Tibial artery (tissue), 4 donors: ENCODE results near the gene FAM120B.

Experiments
- DNase-seq, 2 donors: peaks; one replicate each; pipeline ENCODE4 v3.0.0-alpha.2; 2019
- H3K27ac ChIP-seq, 2 donors: fragments of 200-600 bp; sonication (generic) in 1 of 2; 1 replicate in 1 of 2; 2 replicates in 1 of 2; pipeline ENCODE4 v1.5.1; 2018 to 2019; ENCODE audit warnings: mild to moderate bottlenecking in 1 of 2
- H3K27me3 ChIP-seq, 2 donors: fragments of 200-600 bp; sonication (generic) in 1 of 2; one replicate each; pipeline versions ENCODE4 v1.5.1 to v1.6.0; 2016 to 2019
- H3K36me3 ChIP-seq, 3 donors: fragments of 200-600 bp; sonication (generic) in 2 of 3; one replicate each; pipeline ENCODE4 v1.5.1; 2016 to 2019; ENCODE audit warnings: mild to moderate bottlenecking in 2 of 3
- H3K4me1 ChIP-seq, 4 donors: fragments of 200-600 bp; sonication (generic) in 2 of 4; 1 replicate in 3 of 4; 2 replicates in 1 of 4; pipeline ENCODE4 v1.5.1; 2016 to 2019
- H3K4me3 ChIP-seq, 2 donors: fragments of 200-600 bp; sonication (generic) in 1 of 2; 1 replicate in 1 of 2; 2 replicates in 1 of 2; pipeline ENCODE4 v1.5.1; 2018 to 2019; ENCODE audit warnings: mild to moderate bottlenecking in 2 of 2
- H3K9me3 ChIP-seq, 3 donors: fragments of 200-600 bp; sonication (generic) in 1 of 3; one replicate each; pipeline ENCODE4 v1.5.1; 2016 to 2019
- intact Hi-C: fragments of 100-400 bp; cut with DNase I; formaldehyde crosslinking; loops from one replicate; pipeline ENCODE4 v1.15.0; 2023; ENCODE audit warnings: low total_unique reads
- TF ChIP-seq, protein P1 (sequence below), 2 experiments: fragments of 200-600 bp in 1 of 2; fragments of 450-650 bp in 1 of 2; IDR thresholded peaks; one replicate each; pipeline ENCODE4 v1.5.1; 2017 to 2019; ENCODE audit warnings: antibody characterized with exemption in 2 of 2, mild to moderate bottlenecking in 1 of 2, moderate library complexity in 1 of 2

The FAM120B gene

GRCh38 chr6:170444056-170444591 lies 137.6 kb downstream of the FAM120B start:
- TF ChIP-seq, protein P1, sequence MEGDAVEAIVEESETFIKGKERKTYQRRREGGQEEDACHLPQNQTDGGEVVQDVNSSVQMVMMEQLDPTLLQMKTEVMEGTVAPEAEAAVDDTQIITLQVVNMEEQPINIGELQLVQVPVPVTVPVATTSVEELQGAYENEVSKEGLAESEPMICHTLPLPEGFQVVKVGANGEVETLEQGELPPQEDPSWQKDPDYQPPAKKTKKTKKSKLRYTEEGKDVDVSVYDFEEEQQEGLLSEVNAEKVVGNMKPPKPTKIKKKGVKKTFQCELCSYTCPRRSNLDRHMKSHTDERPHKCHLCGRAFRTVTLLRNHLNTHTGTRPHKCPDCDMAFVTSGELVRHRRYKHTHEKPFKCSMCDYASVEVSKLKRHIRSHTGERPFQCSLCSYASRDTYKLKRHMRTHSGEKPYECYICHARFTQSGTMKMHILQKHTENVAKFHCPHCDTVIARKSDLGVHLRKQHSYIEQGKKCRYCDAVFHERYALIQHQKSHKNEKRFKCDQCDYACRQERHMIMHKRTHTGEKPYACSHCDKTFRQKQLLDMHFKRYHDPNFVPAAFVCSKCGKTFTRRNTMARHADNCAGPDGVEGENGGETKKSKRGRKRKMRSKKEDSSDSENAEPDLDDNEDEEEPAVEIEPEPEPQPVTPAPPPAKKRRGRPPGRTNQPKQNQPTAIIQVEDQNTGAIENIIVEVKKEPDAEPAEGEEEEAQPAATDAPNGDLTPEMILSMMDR (IDR thresholded peaks at IDR 0.05) = no peak
- Histone ChIP-seq H3K4me3 (no peak overlapping the region), H3K27me3 (no peaks in the 10 kb centered on the region), H3K4me1 (no peaks in the 10 kb centered on the region), H3K9me3 (no peaks in the 10 kb centered on the region), H3K36me3 (no peaks in the 10 kb centered on the region), H3K27ac (no peak overlapping the region)
- DNase-seq = no peak
- intact Hi-C loops = no loop called here

DNA sequence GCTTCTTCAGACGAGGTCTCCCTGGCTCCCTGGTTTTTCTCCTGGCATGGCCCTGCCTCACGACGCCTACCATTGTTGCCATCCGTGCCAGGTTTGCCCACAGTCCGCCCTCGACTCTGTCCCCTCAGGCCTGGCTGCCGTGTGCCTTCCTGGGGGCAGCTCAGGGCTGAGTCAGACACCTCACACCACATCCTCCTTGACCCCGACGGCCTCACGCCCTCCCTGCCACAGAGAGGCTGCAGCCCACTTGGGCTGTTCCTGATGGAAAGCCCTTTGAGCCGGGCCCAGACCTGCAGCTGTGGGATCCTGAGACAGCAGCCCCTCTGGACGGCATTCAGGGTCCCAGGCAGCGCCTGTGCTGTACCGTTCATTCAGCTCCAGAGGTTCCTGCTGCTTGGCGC lies 138.3 kb downstream of the FAM120B start:
- H3K27ac ChIP-seq = no peak overlapping the region
- TF ChIP-seq, protein P1 (IDR thresholded peaks at IDR 0.05) = no peak
- no peaks in the 10 kb centered on the region for H3K4me1 ChIP-seq
- no peak overlapping the region for H3K4me3 ChIP-seq
- H3K27me3 ChIP-seq = no peaks in the 10 kb centered on the region
- no peaks in the 10 kb centered on the region for H3K9me3 ChIP-seq
- H3K36me3 ChIP-seq = no peaks in the 10 kb centered on the region
- intact Hi-C loops = no loop called here
- no peak for DNase-seq

GRCh38 chr6:170445487-170445886 lies 138.9 kb downstream of the FAM120B start:
- Histone ChIP-seq H3K4me3 (no peak overlapping the region), H3K36me3 (no peaks in the 10 kb centered on the region), H3K27ac (no peak overlapping the region), H3K27me3 (no peaks in the 10 kb centered on the region), H3K9me3 (no peaks in the 10 kb centered on the region), H3K4me1 (no peaks in the 10 kb centered on the region)
- TF ChIP-seq, protein P1 (IDR thresholded peaks at IDR 0.05) = no peak
- no peak for DNase-seq
- intact Hi-C loops = no loop called here

DNA sequence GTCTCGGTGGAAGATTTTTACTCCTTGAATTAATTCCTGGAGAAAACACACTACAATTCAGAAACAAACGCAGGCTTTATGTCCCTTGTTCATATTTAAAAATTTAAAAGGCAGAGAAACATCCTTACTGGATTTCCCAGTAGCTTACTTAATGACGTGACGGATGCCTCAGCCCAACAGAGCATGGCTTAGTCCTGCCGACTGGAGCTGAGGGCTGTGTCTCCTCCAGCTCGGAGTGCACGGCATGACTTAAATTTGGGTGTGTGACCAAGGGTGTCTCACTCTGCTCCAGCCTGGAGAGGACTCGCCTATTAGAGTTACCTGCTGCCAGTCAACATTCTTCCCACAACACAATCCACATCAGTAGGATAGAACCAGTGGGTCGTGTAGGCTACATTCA lies 139.4 kb downstream of the FAM120B start:
- TF ChIP-seq, protein P1 (IDR thresholded peaks at IDR 0.05) = no peak
- no peak overlapping the region for H3K27ac ChIP-seq
- H3K27me3 ChIP-seq = no peaks in the 10 kb centered on the region
- H3K4me1 ChIP-seq = no peaks in the 10 kb centered on the region
- no peaks in the 10 kb centered on the region for H3K36me3 ChIP-seq
- intact Hi-C loops = no loop called here
- DNase-seq = no peak
- H3K4me3 ChIP-seq = no peak overlapping the region
- no peaks in the 10 kb centered on the region for H3K9me3 ChIP-seq

- Histone ChIP-seq H3K4me3 (no peak overlapping the region), H3K27ac (no peak overlapping the region), H3K9me3 (no peaks in the 10 kb centered on the region), H3K36me3 (no peaks in the 10 kb centered on the region), H3K4me1 (no peaks in the 10 kb centered on the region), H3K27me3 (no peaks in the 10 kb centered on the region)
- intact Hi-C loops = no loop called here
- no peak for DNase-seq
- TF ChIP-seq, protein P1 (IDR thresholded peaks at IDR 0.05) = no peak
Observed at GRCh38 chr6:170446841-170447560, 140.4 kb downstream of the FAM120B start.
